ENCODE results near the gene RBM43.

Gene RBM43

GRCh38 chr2:151291224-151291623 is 29.6 kb upstream of the RBM43 start:
- Histone ChIP-seq H3K9me3 (ENCODE audit: insufficient read depth, low read depth, low read length) (no peaks in the 10 kb centered on the region), H3K27me3 (ENCODE audit: insufficient read depth, low read length) (peaks cover 5% of the 10 kb centered on the region), H3K27ac (ENCODE audit: low read depth, low read length) (no peak overlapping the region), H3K36me3 (ENCODE audit: insufficient read depth, low read length) (no peaks in the 10 kb centered on the region), H3K4me1 (ENCODE audit: insufficient read depth, low read length) (peaks cover 12% of the 10 kb centered on the region), H3K4me3 (ENCODE audit: low read length) (no peak overlapping the region), H3K9ac (ENCODE audit: low read depth, low read length) (no peak overlapping the region)

- Histone ChIP-seq H3K4me3 (ENCODE audit: low read length) (peak overlapping the region; percentile 78), H3K27me3 (ENCODE audit: insufficient read depth, low read length) (peaks cover 5% of the 10 kb centered on the region), H3K9me3 (ENCODE audit: insufficient read depth, low read depth, low read length) (no peaks in the 10 kb centered on the region), H3K9ac (ENCODE audit: low read depth, low read length) (peak overlapping the region; percentile 85), H3K36me3 (ENCODE audit: insufficient read depth, low read length) (no peaks in the 10 kb centered on the region), H3K27ac (ENCODE audit: low read depth, low read length) (0 out of 2 replicates have a peak overlapping the region, but pooled peaks have one; percentile 17), H3K4me1 (ENCODE audit: insufficient read depth, low read length) (peaks cover 12% of the 10 kb centered on the region)
- WGBS: 40% methylated on average over 8 of the region's 9 CpGs
These were observed 28.6 kb upstream of the RBM43 start for GRCh38 chr2:151289972-151290866.

DNA sequence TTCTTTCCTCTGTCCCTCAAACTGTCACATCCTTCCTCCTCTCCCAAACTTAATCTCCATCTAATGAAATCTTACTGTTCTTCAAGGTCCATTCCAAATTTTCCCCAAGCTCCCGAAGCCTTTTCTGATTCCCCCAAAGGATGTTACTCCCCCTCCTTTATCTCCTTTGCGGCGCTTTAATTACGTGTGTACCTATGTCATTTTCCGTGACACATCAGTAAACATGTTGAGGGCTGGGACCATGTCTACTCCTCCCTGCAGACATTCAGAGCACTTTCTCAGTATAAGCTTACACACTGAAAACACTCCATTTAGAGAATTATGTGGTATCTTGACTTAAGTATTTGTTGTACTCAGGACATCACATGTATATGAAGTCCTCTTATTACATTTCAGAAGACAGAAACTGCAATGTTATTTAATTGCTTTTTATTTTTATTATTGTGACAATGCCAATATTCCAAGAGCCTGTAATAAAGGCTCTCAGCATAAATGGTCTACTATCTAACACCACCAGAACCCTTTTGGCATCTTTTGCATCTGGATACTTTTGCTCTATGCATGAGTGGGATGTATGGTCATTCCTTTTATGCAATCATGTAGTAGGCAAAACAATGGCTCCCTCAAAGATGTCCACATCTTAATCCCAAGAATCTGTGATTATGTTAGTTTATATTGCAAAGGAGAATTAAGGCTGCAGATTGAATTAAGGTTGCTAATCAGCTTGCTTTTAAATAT is 26.0 kb upstream of the RBM43 start:
- Histone ChIP-seq H3K36me3 (ENCODE audit: insufficient read depth, low read length) (no peaks in the 10 kb centered on the region), H3K4me1 (ENCODE audit: insufficient read depth, low read length) (peaks cover 12% of the 10 kb centered on the region), H3K27me3 (ENCODE audit: insufficient read depth, low read length) (peaks cover 5% of the 10 kb centered on the region), H3K9ac (ENCODE audit: low read depth, low read length) (no peak overlapping the region), H3K27ac (ENCODE audit: low read depth, low read length) (no peak overlapping the region), H3K9me3 (ENCODE audit: insufficient read depth, low read depth, low read length) (no peaks in the 10 kb centered on the region), H3K4me3 (ENCODE audit: low read length) (no peak overlapping the region)
- WGBS: 96% methylated on average over 5 of the region's 5 CpGs

GRCh38 chr2:151282401-151282800 is 20.7 kb upstream of the RBM43 start:
- Histone ChIP-seq H3K36me3 (ENCODE audit: insufficient read depth, low read length) (no peaks in the 10 kb centered on the region), H3K27ac (ENCODE audit: low read depth, low read length) (no peak overlapping the region), H3K4me1 (ENCODE audit: insufficient read depth, low read length) (no peaks in the 10 kb centered on the region), H3K4me3 (ENCODE audit: low read length) (no peak overlapping the region), H3K27me3 (ENCODE audit: insufficient read depth, low read length) (no peaks in the 10 kb centered on the region), H3K9ac (ENCODE audit: low read depth, low read length) (no peak overlapping the region), H3K9me3 (ENCODE audit: insufficient read depth, low read depth, low read length) (no peaks in the 10 kb centered on the region)
- 96% methylated on average over 3 of the region's 4 CpGs for WGBS

DNA sequence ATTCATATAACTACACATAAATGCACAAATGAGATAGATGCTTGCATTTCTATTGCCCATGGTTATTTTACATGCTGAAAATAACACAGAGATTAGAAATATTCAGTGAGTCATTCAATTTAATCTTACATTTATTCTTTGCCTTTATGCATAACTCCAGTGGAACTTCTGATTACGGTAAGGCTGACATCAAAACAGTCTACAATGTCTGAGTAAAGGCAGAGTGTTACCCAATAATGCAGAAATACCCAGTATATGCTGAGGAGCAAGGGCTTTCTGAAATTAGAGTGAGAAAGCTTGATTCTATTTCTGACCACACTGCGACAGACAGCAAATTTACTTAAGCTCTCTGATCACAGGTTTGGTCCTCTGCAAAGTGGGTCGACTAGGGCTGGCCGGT is 18.6 kb upstream of the RBM43 start:
- Histone ChIP-seq H3K27me3 (ENCODE audit: insufficient read depth, low read length) (no peaks in the 10 kb centered on the region), H3K4me3 (ENCODE audit: low read length) (no peak overlapping the region), H3K9me3 (ENCODE audit: insufficient read depth, low read depth, low read length) (no peaks in the 10 kb centered on the region), H3K4me1 (ENCODE audit: insufficient read depth, low read length) (no peaks in the 10 kb centered on the region), H3K27ac (ENCODE audit: low read depth, low read length) (no peak overlapping the region), H3K36me3 (ENCODE audit: insufficient read depth, low read length) (no peaks in the 10 kb centered on the region), H3K9ac (ENCODE audit: low read depth, low read length) (no peak overlapping the region)
- WGBS: 70% methylated on average over 4 of the region's 4 CpGs

DNA sequence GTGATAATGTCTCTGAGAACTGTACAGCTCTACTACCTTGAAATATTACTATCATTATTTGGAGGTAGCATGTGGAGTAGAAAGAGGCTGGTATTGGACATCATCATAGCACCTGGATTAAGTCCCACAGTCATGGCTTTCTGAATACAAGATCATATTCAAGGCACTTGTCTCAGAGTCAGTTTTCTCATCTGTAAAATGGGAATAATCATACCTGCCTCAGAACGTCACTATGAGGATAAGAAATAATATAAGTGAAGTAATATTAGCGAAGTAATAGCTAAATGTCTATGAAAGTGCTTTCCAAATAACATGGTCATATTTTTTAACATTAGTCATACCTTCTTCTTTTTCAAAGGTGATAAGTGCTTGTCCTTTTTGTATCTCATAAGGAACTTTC is 16.8 kb upstream of the RBM43 start:
- no peaks in the 10 kb centered on the region for H3K36me3 ChIP-seq (ENCODE audit: insufficient read depth, low read length)
- no peak overlapping the region for H3K27ac ChIP-seq (ENCODE audit: low read depth, low read length)
- 100% methylated on average over 1 of the region's 2 CpGs for WGBS
- no peaks in the 10 kb centered on the region for H3K27me3 ChIP-seq (ENCODE audit: insufficient read depth, low read length)
- no peak overlapping the region for H3K4me3 ChIP-seq (ENCODE audit: low read length)
- no peaks in the 10 kb centered on the region for H3K9me3 ChIP-seq (ENCODE audit: insufficient read depth, low read depth, low read length)
- no peak overlapping the region for H3K9ac ChIP-seq (ENCODE audit: low read depth, low read length)
- H3K4me1 ChIP-seq (ENCODE audit: insufficient read depth, low read length): no peaks in the 10 kb centered on the region

DNA sequence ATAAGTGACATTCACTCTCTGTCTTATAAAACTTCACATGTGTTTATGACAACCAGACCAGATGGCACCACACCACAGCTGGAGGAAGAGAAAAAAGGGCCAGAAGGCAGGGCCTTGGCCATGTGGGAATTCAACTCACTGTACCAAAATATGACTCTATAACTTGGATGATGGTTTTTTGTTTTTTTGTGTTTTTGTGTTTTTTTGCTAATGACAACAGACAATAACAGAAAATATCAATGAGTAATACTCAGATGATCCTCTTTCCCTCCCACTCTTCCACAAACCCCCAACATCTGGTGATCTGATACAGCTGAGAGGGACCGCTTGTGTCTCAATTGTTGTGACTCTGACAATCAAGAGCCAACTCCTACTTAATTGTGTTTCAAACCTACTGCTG is 15.4 kb upstream of the RBM43 start:
- 97% methylated on average over 1 of the region's 1 CpG for WGBS
- no peak overlapping the region for H3K9ac ChIP-seq (ENCODE audit: low read depth, low read length)
- no peaks in the 10 kb centered on the region for H3K27me3 ChIP-seq (ENCODE audit: insufficient read depth, low read length)
- H3K4me3 ChIP-seq (ENCODE audit: low read length): no peak overlapping the region
- H3K4me1 ChIP-seq (ENCODE audit: insufficient read depth, low read length): no peaks in the 10 kb centered on the region
- H3K9me3 ChIP-seq (ENCODE audit: insufficient read depth, low read depth, low read length): no peaks in the 10 kb centered on the region
- H3K27ac ChIP-seq (ENCODE audit: low read depth, low read length): no peak overlapping the region
- H3K36me3 ChIP-seq (ENCODE audit: insufficient read depth, low read length): no peaks in the 10 kb centered on the region

DNA sequence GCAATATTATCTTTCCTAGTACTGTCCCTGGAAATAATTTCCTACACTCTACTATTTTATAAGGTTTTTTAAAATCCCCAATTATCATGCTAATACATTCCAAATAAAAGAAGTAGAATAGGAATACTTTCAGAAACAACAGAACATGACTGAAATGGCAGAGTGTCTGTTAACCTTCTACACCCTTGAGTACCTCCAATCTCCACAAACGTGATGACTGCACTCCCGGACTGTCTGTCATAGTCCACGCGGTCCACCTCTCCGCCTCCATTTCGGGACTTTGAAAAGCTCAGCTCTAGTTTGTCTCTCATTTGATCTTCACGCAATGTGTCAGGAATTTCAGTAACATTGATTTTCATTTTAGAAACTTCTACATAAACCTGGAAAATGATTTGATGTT is 13.6 kb upstream of the RBM43 start:
- Histone ChIP-seq H3K4me3 (ENCODE audit: low read length) (no peak overlapping the region), H3K9ac (ENCODE audit: low read depth, low read length) (no peak overlapping the region), H3K4me1 (ENCODE audit: insufficient read depth, low read length) (0 out of 2 replicates have a peak, but pooled peaks cover 1% of the 10 kb centered on the region), H3K27ac (ENCODE audit: low read depth, low read length) (no peak overlapping the region), H3K27me3 (ENCODE audit: insufficient read depth, low read length) (no peaks in the 10 kb centered on the region), H3K36me3 (ENCODE audit: insufficient read depth, low read length) (no peaks in the 10 kb centered on the region), H3K9me3 (ENCODE audit: insufficient read depth, low read depth, low read length) (no peaks in the 10 kb centered on the region)
- 95% methylated on average over 7 of the region's 7 CpGs for WGBS

- H3K9me3 ChIP-seq (ENCODE audit: insufficient read depth, low read depth, low read length): no peaks in the 10 kb centered on the region
- H3K4me1 ChIP-seq (ENCODE audit: insufficient read depth, low read length): peaks cover 5% of the 10 kb centered on the region; the same call in 1 of the 2 replicates
- H3K9ac ChIP-seq (ENCODE audit: low read depth, low read length): no peak overlapping the region
- H3K36me3 ChIP-seq (ENCODE audit: insufficient read depth, low read length): no peaks in the 10 kb centered on the region
- no peak overlapping the region for H3K27ac ChIP-seq (ENCODE audit: low read depth, low read length)
- H3K27me3 ChIP-seq (ENCODE audit: insufficient read depth, low read length): no peaks in the 10 kb centered on the region
- H3K4me3 ChIP-seq (ENCODE audit: low read length): no peak overlapping the region
These were observed 10.2 kb upstream of the RBM43 start for GRCh38 chr2:151271824-151272223.

DNA sequence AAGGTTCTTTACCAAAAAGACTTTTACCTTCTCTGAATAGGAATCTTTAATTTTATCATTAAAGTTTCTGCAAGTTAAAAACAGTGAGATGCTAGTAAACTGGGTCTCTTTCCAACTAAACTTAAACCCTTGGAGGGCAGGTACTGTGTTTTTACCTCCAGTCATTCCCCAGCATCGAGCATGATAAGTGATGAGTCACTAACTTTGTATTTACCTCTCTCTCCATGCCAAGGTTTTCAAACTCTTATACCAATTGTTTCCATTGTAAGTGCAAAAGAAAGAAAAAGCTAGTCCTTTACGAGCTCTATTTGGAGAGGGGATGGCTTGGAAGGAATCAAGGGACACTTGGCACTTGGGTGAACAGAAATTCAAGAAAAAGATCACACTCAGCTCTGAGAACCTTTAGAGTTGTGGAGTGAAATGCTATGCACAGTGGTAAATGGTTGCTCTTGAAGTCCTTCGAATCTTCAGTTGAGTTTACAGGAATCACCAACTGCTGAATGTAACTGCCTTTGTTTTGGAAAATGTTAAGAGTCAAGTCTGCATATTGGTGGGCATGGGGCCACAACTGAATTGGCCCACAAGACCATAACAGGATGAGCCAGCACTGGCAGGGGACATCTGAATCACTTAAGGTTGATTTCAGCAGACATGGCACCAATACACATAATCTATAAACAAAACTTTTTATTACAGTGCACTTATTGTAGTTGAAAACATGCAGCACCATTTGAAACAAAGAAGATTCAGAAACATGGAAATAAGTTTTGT is 8.3 kb upstream of the RBM43 start:
- Histone ChIP-seq H3K27me3 (ENCODE audit: insufficient read depth, low read length) (no peaks in the 10 kb centered on the region), H3K36me3 (ENCODE audit: insufficient read depth, low read length) (no peaks in the 10 kb centered on the region), H3K27ac (ENCODE audit: low read depth, low read length) (peak overlapping the region; percentile 64), H3K9me3 (ENCODE audit: insufficient read depth, low read depth, low read length) (no peaks in the 10 kb centered on the region), H3K4me1 (ENCODE audit: insufficient read depth, low read length) (peaks cover 5% of the 10 kb centered on the region; the same call in 1 of the 2 replicates), H3K4me3 (ENCODE audit: low read length) (no peak overlapping the region), H3K9ac (ENCODE audit: low read depth, low read length) (no peak overlapping the region)
- WGBS: 76% methylated on average over 3 of the region's 3 CpGs

DNA sequence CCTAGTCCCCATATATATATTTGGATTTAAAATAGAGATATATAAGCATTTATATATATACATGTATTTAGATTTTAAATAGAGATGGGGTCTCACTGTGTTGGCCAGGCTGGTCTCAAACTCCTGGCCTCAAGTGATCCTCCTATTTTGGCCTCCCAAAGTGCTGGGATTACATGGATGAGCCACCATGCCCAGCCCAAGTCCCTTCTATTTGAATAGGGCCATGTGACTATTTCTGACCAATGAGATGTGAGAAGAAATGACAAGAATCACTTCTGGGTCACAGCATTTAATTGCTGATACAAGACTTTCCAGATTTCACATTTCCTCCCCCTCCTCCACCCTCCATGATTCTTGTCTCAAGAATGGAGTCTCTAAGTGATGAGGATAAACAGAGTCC is 6.4 kb upstream of the RBM43 start:
- H3K27ac ChIP-seq (ENCODE audit: low read depth, low read length): no peak overlapping the region
- no peaks in the 10 kb centered on the region for H3K36me3 ChIP-seq (ENCODE audit: insufficient read depth, low read length)
- no peak overlapping the region for H3K4me3 ChIP-seq (ENCODE audit: low read length)
- no peaks in the 10 kb centered on the region for H3K27me3 ChIP-seq (ENCODE audit: insufficient read depth, low read length)
- H3K9me3 ChIP-seq (ENCODE audit: insufficient read depth, low read depth, low read length): no peaks in the 10 kb centered on the region
- no peak overlapping the region for H3K9ac ChIP-seq (ENCODE audit: low read depth, low read length)
- H3K4me1 ChIP-seq (ENCODE audit: insufficient read depth, low read length): peaks cover 5% of the 10 kb centered on the region; the same call in 1 of the 2 replicates

Data from HUES64 (cell line).